Activated naive CD4-positive, alpha-beta T cell (primary cell): ENCODE measurements around the gene CCDC182.

Experiments
- DNase-seq, 4 experiments: peaks; one replicate each; lab custom pipeline; 2025; lab: John Stamatoyannopoulos, UW

CCDC182 gene

GRCh38 chr17:57697197-57697596 is 47.9 kb downstream of the CCDC182 start:
- DNase-seq, result no peak

- no peak for DNase-seq
Measured at GRCh38 chr17:57696050-57696449, 49.0 kb downstream of the CCDC182 start.
